Muscle layer of colon (tissue), 2 donors: ENCODE measurements around the gene KAZN.

Source experiments
- H3K27ac ChIP-seq: one replicate; pipeline ENCODE4 v1.7.0; 2013; ENCODE audit warnings: low read depth, mild to moderate bottlenecking, low read length, moderate library complexity
- H3K27me3 ChIP-seq, 2 donors: one replicate each; pipeline ENCODE4 v1.7.0; 2013; ENCODE audit warnings: low read length in 2 of 2, mild to moderate bottlenecking in 2 of 2; ENCODE audit not compliant: insufficient read depth in 2 of 2, control insufficient read depth in 1 of 2
- H3K36me3 ChIP-seq: one replicate; pipeline ENCODE4 v1.7.0; 2013; ENCODE audit warnings: mild to moderate bottlenecking, low read length; ENCODE audit not compliant: insufficient read depth
- H3K4me1 ChIP-seq: one replicate; pipeline ENCODE4 v1.7.0; 2013; ENCODE audit warnings: mild to moderate bottlenecking, low read length; ENCODE audit not compliant: insufficient read depth
- H3K4me3 ChIP-seq, 2 donors: one replicate each; pipeline ENCODE4 v1.7.0; 2013; ENCODE audit warnings: low read length in 2 of 2, low read depth in 1 of 2, mild to moderate bottlenecking in 1 of 2, moderate library complexity in 1 of 2
- H3K9ac ChIP-seq: one replicate; pipeline ENCODE4 v1.7.0; 2013; ENCODE audit warnings: low read length
- H3K9me3 ChIP-seq: one replicate; pipeline ENCODE4 v1.7.0; 2013; ENCODE audit warnings: mild to moderate bottlenecking, low read length
- donor health status: abdominal sarcoma.
- donor health status: Adenocarcinoma of cecum.

Gene KAZN

GRCh38 chr1:14794906-14795305 lies 196.4 kb downstream of the KAZN start:
- Histone ChIP-seq H3K9me3 (no peaks in the 10 kb centered on the region), H3K9ac (no peak overlapping the region), H3K4me1 (no peaks in the 10 kb centered on the region), H3K27ac (no peak overlapping the region), H3K27me3 (no peaks in the 10 kb centered on the region), H3K4me3 (no peak overlapping the region), H3K36me3 (no peaks in the 10 kb centered on the region)

GRCh38 chr1:14795589-14795988 lies 197.1 kb downstream of the KAZN start:
- no peaks in the 10 kb centered on the region for H3K27me3 ChIP-seq
- H3K9ac ChIP-seq: no peak overlapping the region
- no peak overlapping the region for H3K27ac ChIP-seq
- no peaks in the 10 kb centered on the region for H3K4me1 ChIP-seq
- no peak overlapping the region for H3K4me3 ChIP-seq
- H3K9me3 ChIP-seq: no peaks in the 10 kb centered on the region
- H3K36me3 ChIP-seq: no peaks in the 10 kb centered on the region

GRCh38 chr1:14800014-14800413 lies 201.5 kb downstream of the KAZN start:
- H3K4me1 ChIP-seq: no peaks in the 10 kb centered on the region
- no peak overlapping the region for H3K9ac ChIP-seq
- no peaks in the 10 kb centered on the region for H3K9me3 ChIP-seq
- H3K27me3 ChIP-seq: no peaks in the 10 kb centered on the region
- H3K4me3 ChIP-seq: no peak overlapping the region
- H3K36me3 ChIP-seq: no peaks in the 10 kb centered on the region
- H3K27ac ChIP-seq: no peak overlapping the region

- Histone ChIP-seq H3K27ac (no peak overlapping the region), H3K4me1 (no peaks in the 10 kb centered on the region), H3K4me3 (no peak overlapping the region), H3K36me3 (no peaks in the 10 kb centered on the region), H3K9me3 (no peaks in the 10 kb centered on the region), H3K27me3 (no peaks in the 10 kb centered on the region), H3K9ac (no peak overlapping the region)
Observed at GRCh38 chr1:14800500-14801076, 202.1 kb downstream of the KAZN start.

- no peak overlapping the region for H3K4me3 ChIP-seq
- H3K36me3 ChIP-seq: no peaks in the 10 kb centered on the region
- no peak overlapping the region for H3K27ac ChIP-seq
- H3K27me3 ChIP-seq: no peaks in the 10 kb centered on the region
- no peak overlapping the region for H3K9ac ChIP-seq
- H3K9me3 ChIP-seq: peaks cover 15% of the 10 kb centered on the region
- no peaks in the 10 kb centered on the region for H3K4me1 ChIP-seq
Observed at GRCh38 chr1:14803002-14803789, 204.7 kb downstream of the KAZN start.

- Histone ChIP-seq H3K27ac (no peak overlapping the region), H3K36me3 (no peaks in the 10 kb centered on the region), H3K4me3 (no peak overlapping the region), H3K4me1 (no peaks in the 10 kb centered on the region), H3K9me3 (peaks cover 15% of the 10 kb centered on the region), H3K27me3 (no peaks in the 10 kb centered on the region), H3K9ac (no peak overlapping the region)
Observed at GRCh38 chr1:14804626-14805025, 206.1 kb downstream of the KAZN start.

GRCh38 chr1:14806772-14807171 lies 208.3 kb downstream of the KAZN start:
- no peaks in the 10 kb centered on the region for H3K36me3 ChIP-seq
- peaks cover 15% of the 10 kb centered on the region for H3K9me3 ChIP-seq
- H3K9ac ChIP-seq: no peak overlapping the region
- no peaks in the 10 kb centered on the region for H3K27me3 ChIP-seq
- no peak overlapping the region for H3K27ac ChIP-seq
- H3K4me1 ChIP-seq: no peaks in the 10 kb centered on the region
- H3K4me3 ChIP-seq: no peak overlapping the region

- Histone ChIP-seq H3K27ac (no peak overlapping the region), H3K27me3 (no peaks in the 10 kb centered on the region), H3K9me3 (peaks cover 15% of the 10 kb centered on the region), H3K36me3 (no peaks in the 10 kb centered on the region), H3K9ac (no peak overlapping the region), H3K4me1 (no peaks in the 10 kb centered on the region), H3K4me3 (no peak overlapping the region)
Observed at GRCh38 chr1:14808768-14809167, 210.3 kb downstream of the KAZN start.

- Histone ChIP-seq H3K9me3 (peaks cover 15% of the 10 kb centered on the region), H3K27ac (no peak overlapping the region), H3K9ac (no peak overlapping the region), H3K4me1 (no peaks in the 10 kb centered on the region), H3K36me3 (no peaks in the 10 kb centered on the region), H3K27me3 (no peaks in the 10 kb centered on the region), H3K4me3 (no peak overlapping the region)
Observed at GRCh38 chr1:14809191-14809981, 210.9 kb downstream of the KAZN start.

GRCh38 chr1:14810595-14811361 lies 212.3 kb downstream of the KAZN start:
- Histone ChIP-seq H3K4me3 (no peak overlapping the region), H3K27ac (no peak overlapping the region), H3K27me3 (no peaks in the 10 kb centered on the region)

GRCh38 chr1:14811573-14811972 lies 213.1 kb downstream of the KAZN start:
- Histone ChIP-seq H3K36me3 (no peaks in the 10 kb centered on the region), H3K9ac (no peak overlapping the region), H3K9me3 (peaks cover 16% of the 10 kb centered on the region), H3K4me3 (no peak overlapping the region), H3K27ac (no peak overlapping the region), H3K27me3 (no peaks in the 10 kb centered on the region), H3K4me1 (peaks cover 4% of the 10 kb centered on the region)

More at GRCh38 chr1:14810595-14811361, 212.3 kb downstream of the KAZN start:
- H3K9me3 ChIP-seq: peaks cover 19% of the 10 kb centered on the region
- H3K9ac ChIP-seq: no peak overlapping the region
- no peaks in the 10 kb centered on the region for H3K36me3 ChIP-seq
- peaks cover 4% of the 10 kb centered on the region for H3K4me1 ChIP-seq
